GM08714 (cell line): ENCODE data around the gene TRAPPC2L.

Experiments
- H3K4me3 ChIP-seq: fragments of 200-500 bp; sonication (Bioruptor generic); 2 replicates; pipeline ENCODE4 v1.5.1; 2014; ENCODE audit warnings: mild to moderate bottlenecking, low read length, inconsistent platforms
- ZNF274 ChIP-seq: IDR thresholded peaks from 2 replicates; pipeline ENCODE4 v1.6.1; 2012; ENCODE audit warnings: mild to moderate bottlenecking, low read depth, low read length

Gene TRAPPC2L

DNA sequence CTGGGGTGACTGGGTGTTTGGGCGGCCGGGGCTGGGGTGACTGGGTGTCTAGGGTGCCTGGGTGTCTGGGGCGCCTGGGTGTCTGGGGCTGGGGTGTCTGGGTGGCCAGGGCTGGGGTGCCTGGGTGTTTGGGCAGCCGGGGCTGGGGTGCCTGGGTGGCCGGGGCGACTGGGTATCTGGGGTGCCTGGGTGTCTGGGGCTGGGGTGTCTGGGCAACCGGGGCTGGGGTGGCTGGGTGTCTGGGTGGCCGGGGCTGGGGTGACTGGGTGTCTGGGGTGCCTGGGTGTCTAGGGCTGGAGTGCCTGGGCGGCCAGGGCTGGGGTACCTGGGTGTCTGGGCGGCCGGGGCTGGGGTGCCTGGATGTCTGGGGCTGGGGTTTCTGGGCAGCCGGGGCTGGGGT lies 31.8 kb upstream of the TRAPPC2L start:
- no peak overlapping the region for H3K4me3 ChIP-seq

DNA sequence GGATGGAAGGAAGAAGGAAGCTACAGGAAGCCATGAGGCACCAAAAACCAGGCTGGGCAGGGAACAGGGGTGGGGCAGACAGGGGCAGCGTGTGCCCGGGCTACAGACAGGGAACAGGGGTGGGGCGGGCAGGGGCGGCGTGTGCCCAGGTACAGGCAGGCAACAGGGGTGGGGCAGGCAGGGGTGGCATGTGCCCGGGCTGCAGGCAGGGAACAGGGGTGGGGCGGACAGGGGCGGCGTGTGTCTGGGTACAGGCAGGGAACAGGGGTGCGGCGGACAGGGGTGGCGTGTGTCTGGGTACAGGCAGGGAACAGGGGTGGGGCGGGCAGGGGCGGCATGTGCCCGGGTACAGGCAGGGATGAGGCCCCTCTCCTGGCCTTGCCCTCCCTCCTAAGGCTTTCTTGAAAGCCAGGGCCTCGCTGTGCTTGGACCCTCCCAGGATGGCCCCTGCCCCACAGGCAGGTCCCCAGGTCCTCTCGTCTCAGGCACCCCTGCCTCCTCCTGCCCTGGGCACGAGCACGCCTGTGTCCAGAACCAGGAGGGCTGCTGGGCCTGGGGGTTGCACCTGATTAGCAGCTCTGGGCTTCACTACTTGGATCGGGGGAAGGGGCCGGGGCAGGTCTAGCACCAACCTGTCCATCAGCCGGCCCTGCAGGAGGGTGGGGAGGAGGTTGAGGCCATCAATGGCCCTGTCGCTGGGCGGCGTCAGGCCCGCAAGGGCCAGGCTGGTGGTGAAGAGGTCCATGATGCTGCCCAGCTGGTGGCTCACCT lies 30.7 kb upstream of the TRAPPC2L start:
- no peak for TF ChIP-seq ZNF274
- no peak overlapping the region for H3K4me3 ChIP-seq

More for the DNA sequence above, 31.8 kb upstream of the TRAPPC2L start:
- no peak for TF ChIP-seq ZNF274

DNA sequence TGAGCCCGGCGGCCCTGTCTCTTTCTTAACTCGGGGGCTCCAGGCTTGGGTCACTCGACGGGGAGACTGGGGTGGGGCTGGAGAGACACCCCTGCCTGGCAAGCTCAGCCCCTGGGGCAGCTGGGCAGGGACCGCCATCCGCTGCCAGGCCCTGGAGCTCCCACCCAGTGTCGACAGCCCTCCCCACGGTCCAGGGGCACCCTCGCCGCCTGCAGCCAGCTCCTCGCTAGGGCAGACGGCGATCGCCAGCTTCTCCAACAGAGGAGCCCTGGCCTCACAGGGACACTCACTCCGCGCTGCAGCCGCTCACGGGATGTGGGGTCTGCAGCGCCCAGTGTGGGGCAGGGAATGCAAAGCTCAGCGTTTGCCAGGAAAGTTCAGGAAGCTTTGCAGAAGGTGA lies 29.2 kb upstream of the TRAPPC2L start:
- TF ChIP-seq ZNF274, result no peak
- no peak overlapping the region for H3K4me3 ChIP-seq

DNA sequence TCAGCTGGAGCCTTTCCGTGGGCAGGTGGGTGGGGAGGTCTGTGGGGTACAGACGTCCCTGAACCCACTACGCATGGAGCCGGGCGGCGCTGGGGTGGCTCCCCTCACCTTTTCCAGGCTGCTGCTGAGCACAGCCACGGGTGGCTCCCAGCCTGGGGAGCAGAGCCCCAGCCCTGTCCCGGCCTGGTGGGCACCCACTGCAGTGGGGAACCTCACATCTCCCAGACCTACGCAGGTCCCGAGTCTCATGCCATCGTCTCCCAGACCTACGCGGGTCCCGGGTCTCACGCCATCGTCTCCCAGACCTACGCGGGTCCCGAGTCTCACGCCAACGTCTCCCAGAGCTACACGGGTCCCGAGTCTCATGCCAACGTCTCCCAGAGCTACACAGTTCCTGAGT lies 28.2 kb upstream of the TRAPPC2L start:
- H3K4me3 ChIP-seq, result no peak overlapping the region
- TF ChIP-seq ZNF274, result no peak

DNA sequence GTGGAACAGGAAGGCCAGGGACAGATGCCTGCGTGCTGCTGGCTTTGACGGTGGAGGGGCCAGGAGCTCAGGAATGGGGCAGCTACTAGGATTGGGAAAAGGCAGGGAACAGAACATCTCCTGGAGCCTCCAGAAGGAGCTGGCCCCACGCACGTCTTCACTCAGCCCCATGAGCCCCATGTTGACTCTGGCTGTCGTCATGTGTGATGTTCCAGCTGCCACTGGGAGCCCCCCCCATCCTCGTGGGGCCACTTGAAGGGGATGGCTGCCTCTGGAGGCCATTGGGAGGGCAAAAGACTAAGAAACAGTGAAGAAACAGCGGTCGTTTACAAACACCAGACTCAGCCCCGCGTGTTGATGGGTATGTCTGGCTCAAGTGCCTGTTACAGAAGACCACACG lies 26.7 kb upstream of the TRAPPC2L start:
- H3K4me3 ChIP-seq, result no peak overlapping the region
- TF ChIP-seq ZNF274, result no peak

DNA sequence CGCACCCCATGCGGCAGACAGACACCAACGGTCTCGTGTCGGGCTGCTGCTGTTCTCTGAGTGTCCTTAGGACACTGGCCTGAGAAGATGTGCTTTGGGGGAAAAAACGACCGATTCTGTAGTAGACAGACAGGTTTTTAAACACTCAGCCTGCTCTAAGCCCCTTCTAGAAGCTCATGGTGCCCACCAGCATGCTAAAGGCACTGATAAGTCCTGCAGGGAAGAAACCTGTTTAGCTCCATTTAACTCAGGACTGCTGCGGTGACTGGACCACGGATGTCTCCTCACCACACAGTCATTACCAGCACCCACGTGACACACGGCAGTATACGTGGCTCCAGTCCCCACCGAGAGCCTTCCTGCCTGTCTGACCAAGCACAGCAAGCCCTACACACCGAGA lies 26.1 kb upstream of the TRAPPC2L start:
- H3K4me3 ChIP-seq, result no peak overlapping the region
- TF ChIP-seq ZNF274, result no peak

DNA sequence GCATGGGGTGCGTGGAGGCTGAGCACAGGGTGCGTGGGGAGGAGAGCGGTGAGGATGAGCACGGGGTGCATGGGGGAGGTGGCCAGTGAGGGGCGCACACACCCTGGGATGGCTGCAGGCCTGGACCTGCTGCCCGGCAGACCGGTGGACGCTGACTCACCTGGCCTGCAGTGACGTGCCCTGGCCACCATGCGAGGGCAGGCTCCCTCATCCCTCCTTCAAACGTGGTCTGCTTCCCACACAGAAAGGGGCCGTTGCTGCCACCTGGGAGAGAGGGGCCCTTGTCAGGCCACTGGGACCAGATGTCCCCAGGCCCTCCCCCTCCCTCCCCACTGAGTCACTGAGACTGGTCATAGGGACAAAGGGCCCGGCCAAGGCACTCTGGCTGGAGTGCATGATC lies 25.1 kb upstream of the TRAPPC2L start:
- H3K4me3 ChIP-seq, result no peak overlapping the region
- no peak for TF ChIP-seq ZNF274

GRCh38 chr16:88833086-88833485 lies 23.8 kb upstream of the TRAPPC2L start:
- no peak overlapping the region for H3K4me3 ChIP-seq
- TF ChIP-seq ZNF274, result no peak

GRCh38 chr16:88834670-88835069 lies 22.3 kb upstream of the TRAPPC2L start:
- no peak overlapping the region for H3K4me3 ChIP-seq
- TF ChIP-seq ZNF274, result no peak

- TF ChIP-seq ZNF274, result no peak
- H3K4me3 ChIP-seq, result no peak overlapping the region
These were observed 21.5 kb upstream of the TRAPPC2L start for GRCh38 chr16:88835383-88835782.

- H3K4me3 ChIP-seq, result no peak overlapping the region
- TF ChIP-seq ZNF274, result no peak
These were observed 21.1 kb upstream of the TRAPPC2L start for GRCh38 chr16:88835818-88836217.

DNA sequence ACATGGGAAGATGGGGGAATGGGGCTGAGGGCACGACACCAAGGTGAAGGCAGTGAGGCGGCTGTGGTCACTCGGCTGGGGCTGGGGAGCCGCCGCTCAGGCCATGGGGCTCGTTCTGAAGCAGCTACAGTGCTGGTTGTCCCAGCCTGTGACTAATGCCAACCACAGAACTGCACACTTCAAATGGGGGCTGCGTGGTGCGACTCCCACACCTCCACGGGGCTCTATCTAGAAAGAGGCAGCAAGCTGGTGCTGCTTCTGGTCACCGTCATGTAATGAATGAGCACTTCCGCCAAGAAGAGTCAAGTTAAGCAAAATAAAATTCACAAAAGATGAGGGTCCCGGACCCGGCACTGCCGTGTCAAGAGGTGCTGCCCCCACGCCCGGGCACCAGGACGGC lies 20.1 kb upstream of the TRAPPC2L start:
- H3K4me3 ChIP-seq, result no peak overlapping the region
- TF ChIP-seq ZNF274, result no peak

DNA sequence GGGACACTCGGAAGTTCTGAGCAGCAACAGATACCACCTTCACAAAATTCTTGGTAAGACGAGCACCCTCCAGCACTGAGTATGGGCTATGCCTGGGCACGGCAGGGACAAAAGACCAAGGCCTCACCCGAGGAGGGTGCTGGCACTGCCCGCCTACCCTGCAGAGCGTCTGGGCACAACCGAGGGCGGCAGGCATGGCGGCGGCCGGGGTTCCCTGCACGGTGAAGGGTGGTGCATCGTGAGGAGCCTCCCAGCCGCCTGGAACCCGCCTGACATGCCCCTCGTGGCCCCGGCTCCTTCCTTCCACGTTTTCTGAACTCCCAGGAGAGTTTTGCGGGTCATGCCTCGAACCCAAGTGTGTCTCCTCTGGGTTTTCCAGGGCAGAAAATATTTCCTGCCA lies 19.1 kb upstream of the TRAPPC2L start:
- no peak overlapping the region for H3K4me3 ChIP-seq
- no peak for TF ChIP-seq ZNF274

DNA sequence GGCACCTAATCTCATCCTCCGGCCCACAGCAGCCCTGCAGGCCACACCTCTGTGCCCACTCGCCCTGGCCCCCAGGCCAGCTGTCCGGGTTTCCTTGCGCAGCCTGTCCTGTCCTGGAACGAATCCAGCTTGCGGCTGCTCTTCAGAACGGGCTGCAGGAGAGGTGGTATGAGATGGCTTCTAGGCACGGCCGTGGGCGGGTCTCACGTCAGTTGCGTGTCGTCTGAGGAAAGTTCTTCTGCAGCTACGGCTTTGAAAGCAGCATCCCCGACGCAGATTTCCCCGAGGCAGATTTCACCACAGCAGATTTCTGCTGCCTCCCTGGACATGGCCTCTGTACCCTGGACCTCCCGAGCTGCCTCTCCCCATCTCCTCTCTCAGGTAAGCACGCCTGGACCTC lies 18.4 kb upstream of the TRAPPC2L start:
- no peak overlapping the region for H3K4me3 ChIP-seq
- no peak for TF ChIP-seq ZNF274

DNA sequence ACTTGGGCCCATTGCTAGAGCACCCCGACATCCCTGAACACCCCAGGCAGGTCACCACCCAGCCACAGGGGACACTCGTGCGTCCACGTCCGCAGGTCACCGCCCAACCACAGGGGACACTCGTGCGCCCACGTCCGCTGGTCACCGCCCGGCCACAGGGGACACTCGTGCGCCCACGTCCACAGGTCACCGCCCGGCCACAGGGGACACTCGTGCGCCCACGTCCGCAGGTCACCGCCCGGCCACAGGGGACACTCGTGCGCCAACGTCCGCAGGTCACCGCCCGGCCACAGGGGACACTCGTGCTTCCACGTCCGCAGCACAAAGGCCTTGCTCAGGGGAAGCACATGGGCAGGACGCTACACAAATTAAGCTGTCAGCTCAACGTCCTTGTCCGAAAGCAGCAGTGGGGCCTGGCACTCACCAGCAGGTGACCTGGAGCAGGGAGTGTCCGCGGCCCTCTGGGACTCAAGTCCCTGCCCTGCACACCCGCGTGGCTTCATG lies 17.8 kb upstream of the TRAPPC2L start:
- no peak overlapping the region for H3K4me3 ChIP-seq
- TF ChIP-seq ZNF274, result no peak
